T-helper 1 cell (primary cell): ENCODE results near the gene AKR1D1.
"Not testable (repeated sequence)": the region's sequence is repeated elsewhere in the genome, so short reads cannot be mapped to it uniquely, and the experiment has no call there.

Experiments used
- DNase-seq, 5 donors: peaks; one replicate each; pipeline ENCODE4 v3.0.0-alpha.2; 2012 to 2020

Gene AKR1D1

DNA sequence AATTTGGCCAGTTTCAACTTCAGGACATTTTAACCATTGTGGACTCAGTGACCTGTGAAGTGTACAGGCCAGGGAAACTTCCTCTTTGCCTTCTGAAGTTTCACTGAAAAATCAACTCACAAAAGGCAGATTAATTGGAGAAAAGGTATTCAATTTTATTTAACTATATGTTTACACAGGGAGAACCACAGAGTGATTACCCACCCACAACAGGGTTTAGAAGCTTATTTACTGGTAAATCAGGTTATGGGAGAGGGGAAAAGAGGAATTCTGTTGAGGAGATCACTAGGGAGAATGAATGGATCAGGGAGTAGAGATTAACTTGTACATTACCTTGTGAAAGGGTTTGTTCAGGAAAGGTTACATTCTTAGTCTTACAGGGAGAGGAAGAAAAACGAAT, 1.7 kb upstream of the AKR1D1 start:
- DNase-seq, result no peak

DNA sequence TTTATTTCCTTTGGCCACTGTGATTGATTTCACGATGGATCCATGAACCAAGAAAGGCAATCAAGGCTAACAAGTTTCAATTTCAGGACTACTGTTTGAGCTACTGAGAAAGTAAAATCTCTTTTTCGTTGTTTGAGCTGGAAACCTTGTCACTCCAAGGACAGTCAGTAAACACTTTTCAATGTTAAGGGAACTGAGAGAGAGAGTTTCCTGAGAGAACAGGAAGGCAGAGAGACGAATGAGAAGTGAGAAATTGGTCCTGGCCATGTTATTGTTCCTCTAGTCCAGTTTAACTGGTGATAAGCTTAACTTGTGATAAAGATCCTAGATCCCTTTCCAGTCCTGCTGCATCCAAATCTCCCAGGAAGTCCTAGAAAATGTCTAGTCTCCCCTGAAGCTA, 909 bp upstream of the AKR1D1 start:
- no peak for DNase-seq

DNA sequence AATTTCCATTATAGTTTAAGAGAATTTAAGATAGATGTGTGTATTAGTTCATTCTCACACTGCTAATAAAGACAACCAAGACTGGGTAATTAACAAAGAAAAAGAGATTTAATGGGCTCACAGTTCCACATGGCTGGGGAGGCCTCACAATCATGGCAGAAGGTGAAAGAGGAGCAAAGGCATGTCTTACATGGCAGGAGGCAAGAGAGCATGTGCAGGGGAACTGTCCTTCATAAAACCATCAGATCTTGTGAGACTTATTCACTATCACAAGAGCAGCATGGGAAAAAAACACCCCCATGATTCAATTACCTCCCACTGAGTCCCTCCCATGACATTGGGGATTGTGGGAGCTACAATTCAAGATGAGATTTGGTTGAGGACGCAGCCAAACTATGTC, 473 bp upstream of the AKR1D1 start:
- DNase-seq, result not testable (repeated sequence)

DNA sequence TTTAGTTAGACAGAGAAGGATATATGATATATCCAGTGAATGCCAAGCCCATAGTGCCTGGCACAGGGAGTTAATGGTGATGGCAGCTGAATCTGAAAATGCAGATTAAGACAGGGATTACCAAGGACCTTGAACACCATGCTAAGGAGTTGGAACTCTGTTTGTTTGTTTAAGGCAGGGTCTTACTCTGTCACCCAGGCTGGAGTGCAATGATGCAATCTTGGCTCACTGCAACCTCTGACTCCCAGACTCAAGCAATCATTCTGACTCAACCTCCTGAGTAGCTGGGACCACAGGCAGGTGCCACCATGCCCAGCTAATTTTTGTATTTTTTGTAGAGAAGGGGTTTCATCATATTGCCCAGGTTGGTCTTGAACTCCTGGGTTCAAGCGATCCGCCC, 1.6 kb downstream of the AKR1D1 start:
- DNase-seq, result no peak

DNA sequence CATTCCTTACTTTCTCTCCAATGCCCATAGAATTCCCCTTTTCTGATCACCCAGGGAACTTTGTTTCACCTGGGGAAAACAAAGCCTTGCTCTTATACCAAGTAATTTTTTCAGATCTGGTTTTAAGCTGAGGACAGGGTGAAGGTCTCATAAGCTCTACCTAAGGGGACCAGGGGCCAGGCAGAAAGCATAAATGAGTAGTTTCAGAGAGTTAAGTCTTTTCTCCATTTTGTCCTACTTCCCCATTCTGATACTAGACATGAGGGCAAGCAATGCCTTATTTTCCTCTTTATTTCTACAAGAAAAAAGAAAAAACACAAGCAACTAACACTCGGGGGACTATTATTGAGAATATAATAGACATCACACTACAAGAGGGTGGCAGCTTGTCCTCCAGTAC, 2.9 kb downstream of the AKR1D1 start:
- no peak for DNase-seq

DNA sequence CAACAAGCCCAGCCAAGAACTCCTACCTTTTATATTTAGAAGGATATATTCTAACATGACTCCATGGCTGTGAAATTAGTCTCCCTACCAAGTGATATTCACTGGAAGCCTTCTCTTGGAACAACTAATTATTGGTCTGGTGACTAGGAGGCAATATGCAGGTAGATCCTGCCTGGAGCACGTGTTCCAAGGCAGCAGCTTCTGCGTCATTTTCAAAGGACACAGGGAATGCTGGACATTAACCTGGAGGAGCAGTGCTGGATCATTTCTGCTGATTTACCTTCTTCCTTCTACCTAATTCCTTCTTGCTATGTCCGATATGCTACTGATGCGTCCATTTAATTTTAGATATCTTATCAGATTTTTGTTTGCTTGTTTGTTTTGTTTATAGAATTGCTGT, 5.6 kb downstream of the AKR1D1 start:
- no peak for DNase-seq

DNA sequence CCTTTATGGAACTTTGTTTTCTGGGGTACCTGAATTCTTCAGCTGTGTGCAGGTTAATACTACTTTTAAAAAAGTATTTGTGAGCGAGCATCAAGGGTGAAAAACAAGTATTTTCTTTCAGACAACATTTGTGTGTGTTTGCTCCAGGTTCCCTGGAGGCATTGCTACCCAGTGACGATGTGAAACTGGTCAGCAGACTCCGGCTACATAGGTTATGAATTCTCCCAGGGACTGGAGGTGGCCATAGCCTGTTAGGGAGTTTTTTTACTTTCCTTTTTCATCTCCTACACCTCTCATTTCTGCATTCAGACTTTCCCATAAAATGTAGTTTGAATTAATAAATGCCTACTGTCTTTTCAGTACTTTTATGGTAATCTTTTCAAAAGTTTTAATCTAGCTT, 7.6 kb downstream of the AKR1D1 start:
- DNase-seq, result no peak

DNA sequence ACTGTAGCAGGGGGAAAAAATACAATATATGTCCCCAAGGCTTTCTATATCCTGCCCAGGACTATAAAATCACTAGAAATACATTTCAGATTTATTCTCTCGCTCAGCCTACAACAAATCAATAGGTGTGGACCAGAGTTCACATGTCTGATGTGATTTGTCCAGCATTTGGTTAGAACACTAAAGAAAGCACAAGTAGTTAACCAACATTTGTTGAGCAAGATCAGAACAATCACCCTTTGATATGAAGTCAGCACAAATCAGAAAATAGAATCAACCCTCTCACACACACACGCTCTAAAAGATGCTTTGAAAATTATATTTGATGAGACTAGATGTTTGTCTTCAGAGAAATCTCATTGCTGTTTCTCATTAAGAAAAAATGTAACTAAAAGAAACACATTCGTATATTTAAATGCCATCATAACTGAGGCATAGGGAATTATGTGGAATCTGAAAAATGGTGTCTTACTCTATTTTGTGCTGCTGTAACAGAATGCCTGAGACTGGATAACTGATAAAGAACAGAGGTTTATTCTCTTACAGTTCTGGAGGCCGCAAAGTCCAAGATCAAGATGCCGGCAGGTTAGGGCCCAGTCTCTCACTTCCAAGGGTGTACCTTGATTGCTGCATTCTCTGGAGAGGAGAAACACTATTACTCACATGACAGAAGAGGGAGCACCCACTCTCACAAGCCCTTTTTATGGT, 10.5 kb downstream of the AKR1D1 start:
- DNase-seq, result no peak

DNA sequence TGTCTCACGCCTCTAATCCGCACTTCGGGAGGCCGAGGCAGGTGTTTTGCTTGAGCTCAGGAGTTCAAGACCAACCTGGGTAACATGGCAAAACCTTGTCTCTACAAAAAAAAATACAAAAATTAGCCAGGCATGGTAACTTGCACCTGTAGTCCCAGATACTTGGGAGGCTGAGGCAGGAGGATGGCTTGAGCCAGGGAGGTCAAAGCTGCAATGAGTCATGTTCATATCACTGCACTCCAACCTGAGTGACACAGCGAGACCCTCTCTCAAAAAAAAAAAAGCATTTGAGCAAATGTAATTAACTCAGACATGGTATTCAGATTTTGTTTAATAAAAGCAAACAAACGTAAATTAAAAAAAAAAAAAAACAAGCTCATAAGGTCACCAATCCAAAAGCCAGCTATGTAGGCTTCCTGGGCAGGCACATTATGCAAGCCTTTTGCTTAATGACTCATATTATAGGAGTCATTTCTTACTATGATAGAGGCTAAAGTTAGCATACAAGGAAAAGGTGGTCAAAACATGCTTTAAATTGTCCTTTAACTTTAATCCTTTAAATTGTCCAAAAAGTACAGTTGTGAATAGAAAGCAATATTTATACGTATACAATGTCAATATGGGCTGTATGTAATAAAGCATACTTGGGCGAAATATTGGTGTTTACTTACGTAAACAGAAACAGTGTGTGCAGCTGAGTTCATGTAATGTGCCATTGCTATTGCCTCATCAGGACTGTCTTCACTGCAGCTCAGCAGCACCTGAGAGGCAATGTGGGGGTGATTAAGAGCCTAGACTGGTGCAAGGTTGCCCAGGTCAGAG, 13.0 kb downstream of the AKR1D1 start:
- DNase-seq, result no peak

DNA sequence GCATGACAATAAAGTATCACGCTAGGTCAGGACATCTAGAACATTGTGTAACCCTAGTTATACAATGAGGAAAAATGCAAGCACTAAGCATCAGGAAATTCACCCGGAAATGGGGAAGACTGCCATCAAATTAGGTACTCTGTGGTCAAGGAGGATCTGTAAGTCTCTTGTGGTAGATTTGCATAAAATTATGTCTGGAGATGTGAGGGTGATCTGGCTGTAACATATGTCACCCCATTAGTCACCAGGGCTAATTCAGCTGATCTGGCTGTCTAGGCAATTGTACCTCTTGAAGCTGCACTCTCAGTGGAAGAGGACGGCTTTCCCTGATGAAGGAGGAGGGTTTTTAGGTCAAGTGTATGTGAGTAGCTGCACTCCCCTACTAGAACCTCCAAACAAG, 14.8 kb downstream of the AKR1D1 start:
- DNase-seq, result no peak

DNA sequence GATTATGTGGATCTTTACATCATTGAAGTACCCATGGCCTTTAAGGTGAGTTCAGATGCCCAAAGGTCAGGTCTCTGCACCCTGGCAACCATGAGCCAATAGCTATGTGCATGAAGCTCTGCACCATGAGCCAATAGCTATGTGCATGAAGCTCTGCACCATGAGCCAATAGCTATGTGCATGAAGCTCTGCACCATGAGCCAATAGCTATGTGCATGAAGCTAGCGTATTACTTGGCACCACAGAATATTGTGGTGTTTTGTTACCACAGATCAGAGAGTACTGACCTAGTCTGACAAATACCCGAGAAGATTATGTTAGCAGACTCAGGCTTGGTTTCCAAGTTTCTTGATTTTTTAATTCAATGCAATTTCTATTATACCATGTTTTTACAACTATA, 15.6 kb downstream of the AKR1D1 start:
- DNase-seq, result not testable (repeated sequence)

DNA sequence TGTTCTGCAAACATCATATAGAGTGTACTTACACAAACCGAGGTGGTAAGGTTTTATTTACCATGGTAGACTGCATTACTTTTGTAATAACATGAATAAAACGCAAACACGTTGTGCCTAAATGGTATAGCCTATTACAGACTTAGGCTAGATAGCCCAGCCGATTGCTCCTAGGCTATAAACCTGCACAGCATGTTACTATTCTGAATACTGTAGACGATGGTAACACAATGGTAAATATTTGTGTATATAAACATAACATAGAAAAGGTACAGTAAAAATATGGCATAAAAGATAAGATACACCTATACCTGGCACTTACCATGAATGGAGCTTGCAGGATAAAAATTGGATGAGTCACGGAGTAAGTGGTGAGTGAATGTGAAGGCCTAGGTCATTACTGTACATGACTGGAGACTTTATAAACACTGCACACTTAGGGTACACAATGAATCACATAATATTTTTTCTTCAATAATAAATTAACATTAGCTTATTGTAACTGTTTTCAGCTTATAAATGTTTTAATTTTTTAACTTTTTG, 16.3 kb downstream of the AKR1D1 start:
- DNase-seq, result no peak

DNA sequence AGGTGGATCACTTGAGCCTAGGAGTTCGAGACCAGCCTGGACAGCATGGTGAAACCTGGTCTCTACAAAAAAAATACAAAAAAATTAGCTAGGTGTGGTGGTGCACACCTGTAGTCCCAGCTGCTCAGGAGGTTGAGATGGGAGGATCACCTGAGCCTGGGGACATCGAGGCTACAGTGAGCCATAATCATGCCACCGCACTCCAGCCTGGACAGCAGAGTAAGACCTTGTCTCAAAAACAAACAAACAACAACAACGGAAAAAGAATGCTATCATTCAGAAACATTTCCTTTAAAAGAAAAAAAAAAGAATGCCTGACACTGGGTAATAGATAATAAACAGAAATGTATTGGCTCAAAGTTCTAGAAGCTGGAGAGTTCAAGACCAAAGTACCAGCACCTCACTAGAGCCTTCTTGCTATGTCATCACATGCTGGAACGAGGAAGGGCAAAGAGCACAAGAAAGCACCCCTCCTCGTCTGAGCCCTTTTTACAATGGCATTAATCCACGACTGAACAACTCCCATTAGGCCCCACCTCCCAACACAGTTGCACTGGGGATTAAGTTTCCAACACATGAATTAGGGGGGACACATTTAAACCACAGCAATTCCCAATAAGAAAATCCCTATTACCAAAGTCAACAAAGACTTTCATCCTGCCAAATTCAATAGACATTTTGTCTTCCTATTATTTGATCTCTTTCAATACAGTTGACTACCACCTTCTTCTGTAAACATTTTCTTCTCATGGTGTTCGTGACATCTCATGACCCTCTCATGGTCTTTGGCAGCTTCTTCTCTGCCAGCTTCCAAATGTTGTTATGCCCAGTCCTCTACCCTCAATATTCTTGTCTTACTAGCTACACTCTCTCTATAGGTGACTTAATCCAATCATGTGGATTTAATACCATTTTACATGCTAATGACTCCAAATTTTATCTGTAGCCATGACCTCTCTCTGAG, 20.0 kb downstream of the AKR1D1 start:
- no peak for DNase-seq

DNA sequence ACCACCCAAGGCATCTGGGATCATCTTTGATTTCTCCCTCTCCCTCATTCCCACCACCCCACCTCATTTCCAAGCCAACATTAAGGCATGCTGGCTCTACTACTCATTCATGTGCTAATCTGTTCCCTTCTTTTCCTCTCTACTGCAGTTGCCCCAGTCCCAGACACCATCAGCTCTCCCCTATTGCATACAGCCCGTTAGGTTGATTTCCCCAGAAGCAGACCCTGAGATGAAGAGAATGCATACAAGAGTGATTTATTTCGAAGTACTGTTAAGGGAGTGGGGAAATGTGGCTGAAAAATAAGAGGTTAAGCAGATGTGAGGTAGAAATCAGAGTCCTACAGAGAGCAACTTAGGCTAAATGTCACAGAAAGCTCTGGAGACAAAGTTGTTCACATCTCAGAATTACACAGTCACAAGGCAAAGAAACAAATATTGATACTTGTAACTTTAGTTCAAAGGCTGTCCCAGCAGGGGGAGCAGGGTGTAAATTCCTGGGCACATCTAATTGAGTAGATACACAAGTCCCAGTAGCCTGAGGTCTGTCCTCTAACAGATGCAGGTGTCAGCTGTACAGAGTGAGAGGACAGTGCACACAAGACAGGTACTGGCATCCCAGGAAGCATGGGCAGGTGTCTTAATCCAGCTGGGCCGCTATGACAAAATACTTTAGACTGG, 20.9 kb downstream of the AKR1D1 start:
- no peak for DNase-seq

DNA sequence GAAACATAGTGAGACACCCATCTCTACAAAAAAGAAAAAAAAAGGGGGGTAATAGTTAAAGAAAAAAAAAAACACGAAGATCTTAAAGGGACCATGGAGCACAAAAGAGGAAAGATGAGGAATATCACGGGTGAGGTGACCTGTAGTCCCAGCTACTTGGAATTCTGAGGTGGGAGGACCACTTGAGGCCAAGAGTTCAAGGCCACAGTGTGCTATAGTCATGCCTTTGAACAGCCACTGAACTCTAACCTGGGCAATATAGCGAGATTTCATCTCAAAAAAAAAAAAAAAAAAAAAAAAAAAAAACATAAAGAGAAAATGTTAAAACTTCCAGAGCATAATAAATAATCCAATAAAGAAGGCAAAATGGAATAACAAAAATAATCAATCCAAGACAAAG, 23.6 kb downstream of the AKR1D1 start:
- no peak for DNase-seq

DNA sequence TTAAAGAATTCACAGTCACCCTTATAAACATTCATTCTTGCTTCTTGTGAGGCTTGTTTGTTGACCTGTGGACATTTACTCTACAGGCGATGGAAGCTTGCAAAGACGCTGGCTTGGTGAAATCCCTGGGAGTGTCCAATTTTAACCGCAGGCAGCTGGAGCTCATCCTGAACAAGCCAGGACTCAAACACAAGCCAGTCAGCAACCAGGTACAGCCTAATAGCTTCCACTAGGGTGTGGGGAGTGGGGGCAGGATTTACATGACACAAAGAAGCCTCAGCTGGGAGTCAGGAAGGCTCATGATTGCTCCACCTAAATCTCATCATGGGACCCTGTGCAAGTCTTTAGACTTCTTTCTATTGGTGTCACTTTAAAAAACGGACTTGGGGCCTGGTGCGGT, 29.0 kb downstream of the AKR1D1 start:
- no peak for DNase-seq

DNA sequence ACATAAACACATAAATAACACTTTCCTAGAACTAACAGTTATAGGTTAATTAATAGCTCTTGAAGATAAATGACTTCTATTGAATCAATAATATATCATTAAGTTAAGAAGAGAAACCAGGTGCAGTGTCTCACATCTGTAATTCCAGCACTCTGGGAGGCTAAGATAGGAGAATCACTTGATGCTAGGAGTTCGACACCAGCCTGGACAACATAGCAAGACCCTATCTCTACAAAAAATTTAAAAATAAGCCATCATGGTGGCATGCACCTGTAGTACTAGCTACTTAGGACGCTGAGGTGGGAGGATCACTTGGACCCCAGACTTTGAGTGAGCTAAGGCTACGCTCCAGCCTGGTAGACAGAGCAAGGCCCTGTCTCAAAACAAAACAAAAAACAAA, 38.8 kb downstream of the AKR1D1 start:
- no peak for DNase-seq

DNA sequence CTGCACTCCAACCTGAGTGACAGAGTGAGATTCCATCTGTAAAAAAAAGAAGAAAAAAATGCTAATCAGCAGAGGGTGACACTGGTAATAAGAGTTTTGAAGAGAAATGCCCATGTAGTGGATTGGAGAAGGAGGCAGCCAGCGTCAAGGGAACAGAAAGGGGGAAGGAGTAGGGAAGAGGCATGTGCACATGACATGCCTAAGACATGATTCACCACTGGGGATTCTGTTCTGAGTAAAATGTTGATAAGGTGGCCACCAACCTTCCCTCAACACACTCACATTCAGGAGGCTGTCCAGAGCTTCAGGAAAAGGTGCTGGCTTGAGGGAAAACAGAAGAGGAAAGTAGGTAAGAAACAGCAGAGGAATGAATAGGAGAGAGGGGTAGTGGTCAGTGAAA, 39.9 kb downstream of the AKR1D1 start:
- no peak for DNase-seq

DNA sequence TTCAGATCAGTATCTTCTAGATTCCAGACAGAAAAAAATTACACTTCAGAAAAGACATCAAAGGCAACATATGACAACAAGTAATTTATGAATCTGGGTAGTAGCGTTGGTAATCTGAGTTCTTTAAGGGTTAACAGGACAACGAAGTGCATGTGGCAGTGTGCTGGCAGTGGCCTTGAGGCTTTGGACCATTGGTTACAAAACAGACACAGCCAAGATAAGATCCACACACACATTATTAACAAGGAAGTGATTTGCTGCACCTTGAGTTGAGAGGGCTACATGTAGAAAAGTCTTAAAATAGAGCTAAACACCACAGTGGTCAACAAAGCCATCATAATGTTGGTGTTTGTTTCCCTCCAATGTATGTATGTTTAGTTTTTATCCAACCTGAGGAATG, 40.6 kb downstream of the AKR1D1 start:
- DNase-seq, result no peak

DNA sequence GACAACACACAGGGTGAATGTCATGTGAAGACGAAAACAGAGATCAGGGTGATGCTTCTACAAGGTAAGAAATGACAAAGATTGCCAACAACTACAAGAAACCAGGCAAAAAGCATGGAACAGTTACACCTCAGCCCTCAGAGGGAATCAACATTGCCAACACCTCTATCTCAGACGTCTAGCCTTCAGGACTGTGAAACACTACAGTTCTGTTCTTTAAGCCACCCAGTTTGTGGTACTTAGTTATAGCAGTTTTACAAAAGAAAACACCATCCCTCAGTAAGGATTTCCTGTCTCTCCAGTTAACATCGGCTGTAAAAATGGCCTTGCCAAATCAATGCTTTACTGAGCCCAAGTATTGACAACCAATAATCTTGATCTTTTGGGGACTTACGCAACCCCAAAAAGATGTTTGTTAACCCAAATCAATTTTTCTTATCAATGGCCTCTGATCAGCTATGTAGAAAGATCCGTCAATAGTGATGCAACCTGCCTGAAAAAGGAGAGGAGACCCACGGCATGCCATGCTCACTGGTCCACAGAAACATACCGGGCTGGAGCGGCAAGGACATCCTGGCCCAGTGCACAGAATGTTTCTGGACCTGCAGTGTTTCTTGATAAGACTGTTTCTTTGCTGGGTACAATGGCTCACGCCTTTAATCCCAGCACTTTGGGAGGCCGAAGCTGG, 44.0 kb downstream of the AKR1D1 start:
- DNase-seq, result no peak

DNA sequence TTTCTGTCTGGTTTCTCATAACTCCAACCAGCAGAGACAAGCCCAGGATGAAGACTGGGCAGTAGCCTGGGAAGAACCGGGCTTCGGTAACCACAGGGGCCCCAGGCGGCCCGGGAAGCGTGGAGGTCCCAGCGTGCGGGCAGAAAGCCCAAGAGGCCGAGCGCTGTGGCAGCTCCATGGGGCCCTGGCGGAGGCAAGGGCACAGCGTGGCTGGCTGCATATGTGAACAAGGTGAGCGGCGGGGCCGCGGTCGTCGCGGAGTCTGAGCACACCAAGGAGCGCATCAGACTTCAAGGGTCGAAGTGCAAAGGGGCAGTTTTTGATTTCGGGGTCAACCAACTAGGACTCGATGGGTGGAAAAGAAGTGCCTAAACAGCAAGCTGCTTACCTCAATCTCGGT, 45.9 kb downstream of the AKR1D1 start:
- DNase-seq, result no peak

DNA sequence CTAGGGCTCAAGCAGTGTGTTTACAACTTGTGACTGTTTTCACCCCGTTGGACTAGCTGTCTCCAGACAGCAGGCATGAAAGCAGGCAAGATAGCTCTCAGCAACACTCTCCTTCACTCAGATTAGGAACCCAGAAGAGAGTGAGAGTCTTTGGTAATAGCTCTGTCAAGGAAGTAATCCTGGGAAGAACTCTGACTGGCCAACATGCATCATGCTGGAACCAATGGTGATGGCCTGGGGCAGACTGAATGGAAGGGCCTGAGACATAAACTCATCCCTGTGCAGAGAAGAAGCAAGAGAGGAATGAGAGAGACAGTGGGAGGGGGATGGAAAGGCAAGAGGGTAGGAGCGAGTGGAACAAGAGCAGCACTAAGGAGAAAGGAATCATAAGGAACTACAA, 48.9 kb downstream of the AKR1D1 start:
- no peak for DNase-seq
